HepG2 (cell line): ENCODE results near the gene DSCAM. TPM values are rescaled to one million over a fixed set of nuclear protein-coding genes. Genes with fewer than 3 reads are reported as not detected.

Experiments used
- ATAC-seq: fragments of 200-7000 bp; cut with Tn5 transposase; 3 replicates; pipeline ENCODE4 v1.9.1; 2020; ENCODE audit warnings: mild to moderate bottlenecking, moderate library complexity
- BruUV-seq: library from RNA; stranded (reverse); fragments of 400-500 nt; replicated peaks from 2 replicates; lab custom pipeline; 2021; lab: Mats Ljungman, UMichigan
- CTCF ChIA-PET: fragments of 300-600 bp; formaldehyde crosslinking; extraction: SDS; loops from one replicate; lab custom pipeline; 2021; ENCODE audit warnings: low total read pairs, inconsistent platforms, low intra/inter-chr PET ratio; lab: Yijun Ruan, JAX
- POLR2A ChIA-PET: fragments of 350-600 bp; sonication (Branson Sonifier 250); formaldehyde crosslinking; loops from one replicate; lab custom pipeline; 2020; ENCODE audit warnings: antibody characterized with exemption, inconsistent platforms; lab: Yijun Ruan, JAX
- DNase-seq: peaks from one replicate; pipeline ENCODE4 v3.0.0-alpha.2; 2015; ENCODE audit warnings: low spot score
- FAIRE-seq: peaks from 3 replicates; lab custom pipeline; 2011; peaks lifted over from hg19 to GRCh38; lab: Jason Lieb, UNC
- H2AFZ ChIP-seq: one replicate; pipeline ENCODE4 v1.6.1; 2011; ENCODE audit warnings: low read length, inconsistent platforms
- H3K27ac ChIP-seq: fragments of 300-600 bp; 3 replicates; pipeline ENCODE4 v1.8.0; 2011; ENCODE audit warnings: mixed run types, mild to moderate bottlenecking, mixed read lengths, low read length, inconsistent platforms; ENCODE audit not compliant: insufficient read depth; ENCODE audit errors: extremely low read length
- H3K27me3 ChIP-seq, 2 experiments: fragments of 200-600 bp in 1 of 2; 2 replicates in 1 of 2; 3 replicates in 1 of 2; pipeline versions ENCODE4 v1.6.0 to v1.8.0; 2011; ENCODE audit warnings: low read length in 2 of 2, mild to moderate bottlenecking in 2 of 2, moderate library complexity in 2 of 2, inconsistent platforms in 1 of 2; ENCODE audit not compliant: insufficient read depth in 2 of 2, control insufficient read depth in 1 of 2
- H3K36me3 ChIP-seq, 2 experiments: fragments of 200-600 bp in 1 of 2; replicated peaks in 1 of 2; 2 replicates in 1 of 2; 3 replicates in 1 of 2; pipeline versions ENCODE4 v1.5.1 to v1.8.0; 2011; ENCODE audit warnings: low read length in 2 of 2, inconsistent platforms in 1 of 2; ENCODE audit not compliant: insufficient read depth in 2 of 2, control insufficient read depth in 1 of 2
- H3K4me1 ChIP-seq: 2 replicates; pipeline ENCODE4 v1.5.1; 2012; ENCODE audit warnings: low read length, inconsistent platforms; ENCODE audit not compliant: insufficient read depth
- H3K4me2 ChIP-seq: 2 replicates; pipeline ENCODE4 v1.6.0; 2011; ENCODE audit warnings: low read depth, low read length, inconsistent platforms
- H3K4me3 ChIP-seq, 3 experiments: fragments of 200-600 bp in 1 of 3; sonication (generic), shearing (Covaris generic) in 1 of 3; replicated peaks in 1 of 3; 2 replicates each; pipeline ENCODE4 v1.5.1; 2011 to 2016; ENCODE audit warnings: low read length in 3 of 3, inconsistent platforms in 2 of 3, low read depth in 2 of 3, mild to moderate bottlenecking in 2 of 3, control low read depth in 1 of 3, mixed read lengths in 1 of 3; ENCODE audit not compliant: insufficient read depth in 1 of 3
- H3K79me2 ChIP-seq: one replicate; pipeline ENCODE4 v1.6.1; 2011; ENCODE audit warnings: low read length, inconsistent platforms; ENCODE audit not compliant: insufficient read depth
- H3K9ac ChIP-seq: 2 replicates; pipeline ENCODE4 v1.6.0; 2011; ENCODE audit warnings: mild to moderate bottlenecking, low read depth, low read length, inconsistent platforms; ENCODE audit not compliant: insufficient read depth
- H3K9me3 ChIP-seq: 2 replicates; pipeline ENCODE4 v1.5.1; 2012; ENCODE audit warnings: mild to moderate bottlenecking, low read length
- H4K20me1 ChIP-seq: 2 replicates; pipeline ENCODE4 v1.6.0; 2011; ENCODE audit warnings: inconsistent platforms, mild to moderate bottlenecking, low read length, moderate library complexity; ENCODE audit not compliant: insufficient read depth
- AKAP8 ChIP-seq: sonication (generic); formaldehyde crosslinking; IDR thresholded peaks from 2 replicates; pipeline ENCODE4 v1.5.1; 2020; ENCODE audit warnings: mild to moderate bottlenecking, missing genetic modification reagents
- ATF7 ChIP-seq, 2 experiments: fragments of 450-650 bp in 1 of 2; sonication (generic) in 1 of 2; formaldehyde crosslinking in 1 of 2; IDR thresholded peaks; 2 replicates each; pipeline versions ENCODE4 v1.4.0 to v1.6.1; 2016 to 2020; ENCODE audit warnings: antibody characterized with exemption in 1 of 2, mild to moderate bottlenecking in 1 of 2, missing genetic modification reagents in 1 of 2
- CEBPZ ChIP-seq: IDR thresholded peaks from 2 replicates; pipeline ENCODE4 v1.6.1; 2012; ENCODE audit warnings: low read length, improper control_type of control experiment
- HMGXB3 ChIP-seq: sonication (generic); formaldehyde crosslinking; IDR thresholded peaks from 2 replicates; pipeline ENCODE4 v1.4.0; 2020; ENCODE audit warnings: missing genetic modification reagents, borderline replicate concordance
- MXD1 ChIP-seq: sonication (generic); formaldehyde crosslinking; IDR thresholded peaks from 2 replicates; pipeline ENCODE4 v1.4.0; 2020; ENCODE audit warnings: mild to moderate bottlenecking, missing genetic modification reagents
- ZBTB1 ChIP-seq: sonication (generic); formaldehyde crosslinking; IDR thresholded peaks from 2 replicates; pipeline ENCODE4 v1.4.0; 2020; ENCODE audit warnings: missing genetic modification reagents, borderline replicate concordance
- ZNF34 ChIP-seq: sonication (generic); formaldehyde crosslinking; IDR thresholded peaks from 2 replicates; pipeline ENCODE4 v1.4.0; 2020; ENCODE audit warnings: mild to moderate bottlenecking, missing genetic modification reagents, borderline replicate concordance
- ZNF367 ChIP-seq: sonication (generic); formaldehyde crosslinking; IDR thresholded peaks from 2 replicates; pipeline ENCODE4 v1.4.0; 2020; ENCODE audit warnings: missing genetic modification reagents, borderline replicate concordance
- ZNF609 ChIP-seq: sonication (generic); formaldehyde crosslinking; IDR thresholded peaks from 2 replicates; pipeline ENCODE4 v1.4.0; 2020; ENCODE audit warnings: mild to moderate bottlenecking, missing genetic modification reagents, borderline replicate concordance
- WGBS: methylation state at CpG from one replicate; pipeline ENCODE4 v1.1.6; 2017; ENCODE audit warnings: low lambda C conversion rate; 5-methylcytosine and 5-hydroxymethylcytosine counted together
- in situ Hi-C: cut with HindIII; loops from 2 replicates; pipeline ENCODE4 v1.10.0; 2017; ENCODE audit warnings: low pct_unique_long_range_greater_than_20kb; ENCODE audit not compliant: extremely low pct_ligation_motif_present
- intact Hi-C: fragments of 100-400 bp; cut with micrococcal nuclease; formaldehyde crosslinking; loops from one replicate; pipeline ENCODE4 v1.10.0; 2022; ENCODE audit not compliant: unreplicated experiment
- polyA plus RNA-seq, 8 experiments: library from polyadenylated mRNA; depleted of rRNA in 3 of 8; stranded (reverse) in 7 of 8; unstranded in 1 of 8; fragments of >200 nt; fragmentation: Illumina TruSeq in 4 of 8; extraction: Trizol in 4 of 8; gene quantifications; 2 replicates each; pipeline versions ENCODE4 v1.2.1 to v1.2.3, GENCODE V29; 2011 to 2016; ENCODE audit warnings: low read depth in 4 of 8, missing spikeins in 1 of 8, mixed read lengths in 1 of 8; ENCODE audit not compliant: insufficient read depth in 1 of 8
- total RNA-seq, 5 experiments: library from RNA; depleted of rRNA; stranded (reverse); fragments of >200 nt; fragmentation: Illumina TruSeq; extraction: Trizol; gene quantifications; 2 replicates each; pipeline ENCODE4 v1.2.3, GENCODE V29; 2016; ENCODE audit warnings: low read depth in 1 of 5

Gene DSCAM
- total and polyA plus RNA-seq, 2 of the 13 experiments (the other 11 are each of a cell fraction or from before 2014, with no cell fraction given), result not detected

- H3K4me2 ChIP-seq, result no peak overlapping the region
- ChIA-PET POLR2A (no interaction called here), CTCF (no interaction called here)
- H3K27me3 ChIP-seq, result no peaks in the 10 kb centered on the region
- no peak for FAIRE-seq
- intact Hi-C loops (no loop called here), in situ Hi-C loops (no loop called here)
- no peak overlapping the region for H3K27ac ChIP-seq
- no peaks in the 10 kb centered on the region for H4K20me1 ChIP-seq
- ATAC-seq, result no peak
- no peaks in the 10 kb centered on the region for H3K79me2 ChIP-seq
- peaks cover 93% of the 10 kb centered on the region for H3K9me3 ChIP-seq
- 0% methylated on average over 1 of the region's 1 CpG for WGBS
- DNase-seq, result no peak
- H3K4me3 ChIP-seq, result no peak overlapping the region
- H3K4me1 ChIP-seq, result no peaks in the 10 kb centered on the region
- no TSS peak for BruUV-seq
- H2AFZ ChIP-seq, result no peak overlapping the region
- no peak overlapping the region for H3K9ac ChIP-seq
- no peaks in the 10 kb centered on the region for H3K36me3 ChIP-seq
- no peak for TF ChIP-seq HMGXB3 (CRISPR knock-in tag)
- TF ChIP-seq MXD1 (CRISPR knock-in tag), result no peak
- TF ChIP-seq ZNF609 (CRISPR knock-in tag), result no peak
- TF ChIP-seq AKAP8 (CRISPR knock-in tag), result no peak
- no peak for TF ChIP-seq ZNF34 (CRISPR knock-in tag)
- no peak for TF ChIP-seq ATF7 (IDR thresholded peaks at IDR 0.05)
- no peak for TF ChIP-seq ATF7 (CRISPR knock-in tag; IDR thresholded peaks at IDR 0.05)
- no peak for TF ChIP-seq CEBPZ
- no peak for TF ChIP-seq ZBTB1 (CRISPR knock-in tag)
- no peak for TF ChIP-seq ZNF367 (CRISPR knock-in tag)
Observed at GRCh38 chr21:40436261-40436660, 410.7 kb downstream of the DSCAM start.
